ENCODE measurements around the gene GMIP. TPM values are rescaled to one million over a fixed set of nuclear protein-coding genes. Genes with fewer than 3 reads are reported as not detected.

Gene GMIP
- total and polyA plus RNA-seq, 2 of the 4 experiments (the other 2 are of a cell fraction): 4.1 to 11.0 TPM

DNA sequence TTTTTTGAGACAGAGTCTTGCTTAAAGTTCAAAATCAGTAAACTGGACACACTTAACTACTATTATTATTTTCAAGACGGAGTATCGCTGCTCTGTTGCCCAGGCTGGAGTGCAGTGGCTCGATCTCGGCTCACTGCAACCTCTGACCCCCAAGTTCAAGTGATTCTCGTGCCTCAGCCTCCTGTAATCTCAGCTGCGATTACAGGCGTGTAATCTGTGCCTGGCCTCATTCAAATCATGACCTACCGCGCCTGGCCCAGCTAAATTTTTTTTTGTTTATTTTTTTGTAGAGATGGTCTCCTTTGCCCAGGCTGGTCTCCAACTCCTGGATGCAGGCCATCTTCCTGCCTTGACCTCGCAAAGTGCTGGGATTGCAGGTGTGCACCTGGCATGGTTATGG is 48.2 kb upstream of the GMIP start:
- intact Hi-C loops (cut with micrococcal nuclease): no loop called here
- Histone ChIP-seq H3K14ac (replicated peaks; ENCODE audit: low read depth, low read length) (no peak overlapping the region), H3K23ac (ENCODE audit: low read depth, low read length) (no peak overlapping the region), H2BK120ac (ENCODE audit: low read depth, low read length) (no peak overlapping the region), H2AK9ac (replicated peaks; ENCODE audit: low read depth, low read length, poor library complexity) (no peak overlapping the region), H3K4me2 (ENCODE audit: low read depth, low read length) (no peak overlapping the region), H3K27ac (ENCODE audit: insufficient read depth, low read length) (no peak overlapping the region), H2BK20ac (ENCODE audit: low read depth, low read length) (no peak overlapping the region), H3K56ac (ENCODE audit: extremely low read depth, insufficient read depth, low read length) (no peak overlapping the region), H3K9me3 (ENCODE audit: control insufficient read depth, insufficient read depth, low read length) (peaks cover 7% of the 10 kb centered on the region; the same call in 1 of the 2 replicates), H3K9ac (ENCODE audit: low read depth, low read length) (no peak overlapping the region), H3K27me3 (ENCODE audit: control insufficient read depth, insufficient read depth, low read length) (no peaks in the 10 kb centered on the region), H3K4ac (ENCODE audit: low read depth, low read length) (no peak overlapping the region), H2AK5ac (ENCODE audit: low read depth, low read length) (no peak overlapping the region), H2AFZ (replicated peaks; ENCODE audit: low read length, poor library complexity) (no peak overlapping the region), H3K79me1 (ENCODE audit: low read depth in 1 of 2, low read length in 2 of 2) (no peaks in the 10 kb centered on the region), H2BK5ac (ENCODE audit: low read depth, low read length, poor library complexity, severe bottlenecking) (no peak overlapping the region), H4K20me1 (ENCODE audit: insufficient read depth, low read length) (no peaks in the 10 kb centered on the region), H3K9me1 (ENCODE audit: insufficient read depth, low read length) (no peaks in the 10 kb centered on the region), H4K91ac (ENCODE audit: insufficient read depth, low read depth, low read length) (no peak overlapping the region), H4K5ac (ENCODE audit: low read depth, low read length) (no peak overlapping the region), H2BK15ac (ENCODE audit: low read depth, low read length) (no peak overlapping the region), H3K4me3 (ENCODE audit: insufficient read depth, low read depth, low read length) (no peak overlapping the region), H4K8ac (ENCODE audit: low read depth in 2 of 2, low read length in 2 of 2) (no peak overlapping the region), H3K18ac (ENCODE audit: low read depth, low read length) (no peak overlapping the region), H3K4me1 (ENCODE audit: control insufficient read depth, insufficient read depth, low read length) (no peaks in the 10 kb centered on the region), H3K36me3 (ENCODE audit: control insufficient read depth, insufficient read depth, low read length) (no peaks in the 10 kb centered on the region)
- in situ Hi-C loops (cut with MboI; ENCODE audit: low sequenced_read_pairs): no loop called here
- dilution Hi-C loops (cut with HindIII; ENCODE audit: low sequenced_read_pairs, unreplicated experiment): no loop called here
- CTCF ChIA-PET: no interaction called here
- ATAC-seq (ENCODE audit: low read depth): no peak
- WGBS, 2 experiments (ENCODE audit: extremely low coverage in 2 of 2, insufficient read length in 1 of 2): no CpG with 5 or more reads among the region's 10 CpGs
- DNase-seq: no peak
- no TSS peak for BruUV-seq (replicated peaks)
- POLR2A ChIA-PET (ENCODE audit: unreplicated experiment): no interaction called here
- TF ChIP-seq RCOR1 (IDR thresholded peaks at IDR 0.05; ENCODE audit: insufficient replicate concordance, low read length) (no peak), MAFK (IDR thresholded peaks at IDR 0.05; ENCODE audit: low read depth, low read length) (no peak), BHLHE40 (IDR thresholded peaks at IDR 0.05; ENCODE audit: low read depth, low read length) (no peak), SMC3 (IDR thresholded peaks at IDR 0.05; ENCODE audit: low read depth, low read length) (no peak), RFX5 (IDR thresholded peaks at IDR 0.05; ENCODE audit: low read depth, low read length) (no peak), MXI1 (IDR thresholded peaks at IDR 0.05; ENCODE audit: borderline replicate concordance, low read depth, low read length) (no peak), RAD21 (IDR thresholded peaks at IDR 0.05; ENCODE audit: low read length) (no peak), NFE2L2 (IDR thresholded peaks at IDR 0.05; ENCODE audit: low read depth, low read length) (no peak), CEBPB (IDR thresholded peaks at IDR 0.05; ENCODE audit: low read depth, low read length) (no peak), POLR2A (IDR thresholded peaks at IDR 0.05; ENCODE audit: low read depth, low read length) (no peak), FOS (IDR thresholded peaks at IDR 0.05; ENCODE audit: low read depth, low read length) (no peak), CHD1 (IDR thresholded peaks at IDR 0.05; ENCODE audit: low read depth, low read length) (no peak)
- TF ChIP-seq, protein P1, sequence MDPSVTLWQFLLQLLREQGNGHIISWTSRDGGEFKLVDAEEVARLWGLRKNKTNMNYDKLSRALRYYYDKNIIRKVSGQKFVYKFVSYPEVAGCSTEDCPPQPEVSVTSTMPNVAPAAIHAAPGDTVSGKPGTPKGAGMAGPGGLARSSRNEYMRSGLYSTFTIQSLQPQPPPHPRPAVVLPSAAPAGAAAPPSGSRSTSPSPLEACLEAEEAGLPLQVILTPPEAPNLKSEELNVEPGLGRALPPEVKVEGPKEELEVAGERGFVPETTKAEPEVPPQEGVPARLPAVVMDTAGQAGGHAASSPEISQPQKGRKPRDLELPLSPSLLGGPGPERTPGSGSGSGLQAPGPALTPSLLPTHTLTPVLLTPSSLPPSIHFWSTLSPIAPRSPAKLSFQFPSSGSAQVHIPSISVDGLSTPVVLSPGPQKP (IDR thresholded peaks at IDR 0.05; ENCODE audit: borderline replicate concordance, low read depth, low read length): no peak
- TF ChIP-seq, protein P2, sequence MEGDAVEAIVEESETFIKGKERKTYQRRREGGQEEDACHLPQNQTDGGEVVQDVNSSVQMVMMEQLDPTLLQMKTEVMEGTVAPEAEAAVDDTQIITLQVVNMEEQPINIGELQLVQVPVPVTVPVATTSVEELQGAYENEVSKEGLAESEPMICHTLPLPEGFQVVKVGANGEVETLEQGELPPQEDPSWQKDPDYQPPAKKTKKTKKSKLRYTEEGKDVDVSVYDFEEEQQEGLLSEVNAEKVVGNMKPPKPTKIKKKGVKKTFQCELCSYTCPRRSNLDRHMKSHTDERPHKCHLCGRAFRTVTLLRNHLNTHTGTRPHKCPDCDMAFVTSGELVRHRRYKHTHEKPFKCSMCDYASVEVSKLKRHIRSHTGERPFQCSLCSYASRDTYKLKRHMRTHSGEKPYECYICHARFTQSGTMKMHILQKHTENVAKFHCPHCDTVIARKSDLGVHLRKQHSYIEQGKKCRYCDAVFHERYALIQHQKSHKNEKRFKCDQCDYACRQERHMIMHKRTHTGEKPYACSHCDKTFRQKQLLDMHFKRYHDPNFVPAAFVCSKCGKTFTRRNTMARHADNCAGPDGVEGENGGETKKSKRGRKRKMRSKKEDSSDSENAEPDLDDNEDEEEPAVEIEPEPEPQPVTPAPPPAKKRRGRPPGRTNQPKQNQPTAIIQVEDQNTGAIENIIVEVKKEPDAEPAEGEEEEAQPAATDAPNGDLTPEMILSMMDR (conservative IDR thresholded peaks at IDR 0.05; ENCODE audit: low read depth, low read length): no peak
